ENCODE measurements around the gene MAP2K7.

DNA sequence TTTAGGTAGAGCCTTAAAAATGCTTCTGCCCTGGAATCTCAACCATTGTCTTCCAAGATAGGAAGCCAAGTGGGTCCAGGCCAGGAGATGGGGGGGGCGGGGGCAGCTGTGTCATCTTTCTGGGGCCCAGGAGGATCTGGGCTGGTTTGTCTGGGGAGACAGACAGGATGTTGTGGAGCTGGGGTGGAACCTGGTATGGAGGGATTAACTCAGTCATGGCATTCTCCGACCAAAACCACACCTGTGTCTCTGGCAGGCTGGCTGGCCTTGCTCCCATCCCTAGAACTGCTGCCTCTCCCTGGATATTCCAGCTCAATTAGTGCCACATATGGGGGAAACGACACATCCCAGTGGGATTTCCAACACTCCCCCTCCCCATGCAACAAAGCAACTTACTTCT lies 2.7 kb upstream of the MAP2K7 start:
- TF ChIP-seq, protein P1, sequence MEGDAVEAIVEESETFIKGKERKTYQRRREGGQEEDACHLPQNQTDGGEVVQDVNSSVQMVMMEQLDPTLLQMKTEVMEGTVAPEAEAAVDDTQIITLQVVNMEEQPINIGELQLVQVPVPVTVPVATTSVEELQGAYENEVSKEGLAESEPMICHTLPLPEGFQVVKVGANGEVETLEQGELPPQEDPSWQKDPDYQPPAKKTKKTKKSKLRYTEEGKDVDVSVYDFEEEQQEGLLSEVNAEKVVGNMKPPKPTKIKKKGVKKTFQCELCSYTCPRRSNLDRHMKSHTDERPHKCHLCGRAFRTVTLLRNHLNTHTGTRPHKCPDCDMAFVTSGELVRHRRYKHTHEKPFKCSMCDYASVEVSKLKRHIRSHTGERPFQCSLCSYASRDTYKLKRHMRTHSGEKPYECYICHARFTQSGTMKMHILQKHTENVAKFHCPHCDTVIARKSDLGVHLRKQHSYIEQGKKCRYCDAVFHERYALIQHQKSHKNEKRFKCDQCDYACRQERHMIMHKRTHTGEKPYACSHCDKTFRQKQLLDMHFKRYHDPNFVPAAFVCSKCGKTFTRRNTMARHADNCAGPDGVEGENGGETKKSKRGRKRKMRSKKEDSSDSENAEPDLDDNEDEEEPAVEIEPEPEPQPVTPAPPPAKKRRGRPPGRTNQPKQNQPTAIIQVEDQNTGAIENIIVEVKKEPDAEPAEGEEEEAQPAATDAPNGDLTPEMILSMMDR (IDR thresholded peaks at IDR 0.05), result no peak
- TF ChIP-seq EP300 (IDR thresholded peaks at IDR 0.05) (no peak), POLR2A (IDR thresholded peaks at IDR 0.05) (no peak)
